ENCODE measurements around the gene YARS2. TPM values are rescaled to one million over a fixed set of nuclear protein-coding genes. Genes with fewer than 3 reads are reported as not detected.
A peak's percentile ranks its signal among the peaks of the same experiment; 100 is the strongest.

Gene YARS2
- total and polyA plus RNA-seq, 9 of the 15 experiments (the other 6 are each of a cell fraction or from before 2014, with no cell fraction given) = 15.2 to 40.9 (median 28.7) TPM

- no peak for TF ChIP-seq HBP1 (CRISPR knock-in tag; IDR thresholded peaks at IDR 0.05)
- no peak for TF ChIP-seq CHCHD3 (CRISPR knock-in tag; IDR thresholded peaks at IDR 0.05)
- TF ChIP-seq EGR1 (conservative IDR thresholded peaks at IDR 0.05) = 0 out of 2 replicates have a peak, but pooled peaks have one; percentile 12
- TF ChIP-seq FUS (optimal IDR thresholded peaks at IDR 0.05; ENCODE audit: low read depth, low read length) = no peak
- no peak for TF ChIP-seq NCOA4 (IDR thresholded peaks at IDR 0.05; ENCODE audit: partially characterized antibody)
- peak; percentile 78 for TF ChIP-seq ZNF143 (CRISPR knock-in tag; IDR thresholded peaks at IDR 0.05)
- no peak for TF ChIP-seq ZNF589 (CRISPR knock-in tag; IDR thresholded peaks at IDR 0.05; ENCODE audit: low read depth)
- TF ChIP-seq UBTF (IDR thresholded peaks at IDR 0.05; ENCODE audit: borderline replicate concordance in 1 of 2, low read depth in 2 of 2, low read length in 2 of 2) = no peak
- TF ChIP-seq ZBED1 (IDR thresholded peaks at IDR 0.05) = no peak
- TF ChIP-seq ZNF133 (CRISPR knock-in tag; IDR thresholded peaks at IDR 0.05) = no peak
- no peak for TF ChIP-seq POLR3A (IDR thresholded peaks at IDR 0.05; ENCODE audit: borderline replicate concordance, extremely low read depth, insufficient read depth, insufficient read length)
- no peak for TF ChIP-seq DACH1 (IDR thresholded peaks at IDR 0.05; ENCODE audit: partially characterized antibody)
- TF ChIP-seq ZNF551 (CRISPR knock-in tag; IDR thresholded peaks at IDR 0.05) = no peak
- no peak for TF ChIP-seq MAFF (IDR thresholded peaks at IDR 0.05; ENCODE audit: low read length)
- no peak; the same call in 1 of the 2 replicates for TF ChIP-seq ZNF232 (CRISPR knock-in tag; IDR thresholded peaks at IDR 0.05)
- TF ChIP-seq RNF2 (IDR thresholded peaks at IDR 0.05) = no peak
- TF ChIP-seq RBM25 (IDR thresholded peaks at IDR 0.05; ENCODE audit: low read depth, low read length, severe bottlenecking) = no peak
- no peak for TF ChIP-seq L3MBTL2 (IDR thresholded peaks at IDR 0.05)
- TF ChIP-seq HDAC1 (IDR thresholded peaks at IDR 0.05) = no peak; a peak in 1 of 4 replicates
- TF ChIP-seq PTRF (tag; IDR thresholded peaks at IDR 0.05) = no peak
- no peak for TF ChIP-seq ZNF224 (CRISPR knock-in tag; IDR thresholded peaks at IDR 0.05)
- no peak for TF ChIP-seq RUNX1 (IDR thresholded peaks at IDR 0.05; ENCODE audit: low read depth)
- no peak for TF ChIP-seq CTCFL (IDR thresholded peaks at IDR 0.05; ENCODE audit: borderline replicate concordance, insufficient read depth, low read depth, low read length, poor library complexity, severe bottlenecking)
Observed at GRCh38 chr12:32755654-32756475, at the start of gene YARS2 (continued).

Measured in K562 (cell line).